GM12801 (cell line): ENCODE data around the gene MPG.

ENCODE experiments used
- CTCF ChIP-seq: IDR thresholded peaks from one replicate; pipeline ENCODE4 v1.5.1; 2011; ENCODE audit warnings: control low read depth; ENCODE audit not compliant: insufficient read length; ENCODE audit errors: extremely low read depth

The MPG gene

GRCh38 chr16:77807-78443 lies at the start of gene MPG:
MPG (plus strand) TSS chr16:78225; CDS start chr16:78310, 85 bp downstream.
- TF ChIP-seq CTCF, result no peak

GRCh38 chr16:33877-34647 lies 44.0 kb upstream of the MPG start:
- TF ChIP-seq CTCF, result no peak

- no peak for TF ChIP-seq CTCF
These were observed 43.4 kb upstream of the MPG start for GRCh38 chr16:34648-34987.

GRCh38 chr16:35011-35677 lies 42.9 kb upstream of the MPG start:
- TF ChIP-seq CTCF, result no peak

DNA sequence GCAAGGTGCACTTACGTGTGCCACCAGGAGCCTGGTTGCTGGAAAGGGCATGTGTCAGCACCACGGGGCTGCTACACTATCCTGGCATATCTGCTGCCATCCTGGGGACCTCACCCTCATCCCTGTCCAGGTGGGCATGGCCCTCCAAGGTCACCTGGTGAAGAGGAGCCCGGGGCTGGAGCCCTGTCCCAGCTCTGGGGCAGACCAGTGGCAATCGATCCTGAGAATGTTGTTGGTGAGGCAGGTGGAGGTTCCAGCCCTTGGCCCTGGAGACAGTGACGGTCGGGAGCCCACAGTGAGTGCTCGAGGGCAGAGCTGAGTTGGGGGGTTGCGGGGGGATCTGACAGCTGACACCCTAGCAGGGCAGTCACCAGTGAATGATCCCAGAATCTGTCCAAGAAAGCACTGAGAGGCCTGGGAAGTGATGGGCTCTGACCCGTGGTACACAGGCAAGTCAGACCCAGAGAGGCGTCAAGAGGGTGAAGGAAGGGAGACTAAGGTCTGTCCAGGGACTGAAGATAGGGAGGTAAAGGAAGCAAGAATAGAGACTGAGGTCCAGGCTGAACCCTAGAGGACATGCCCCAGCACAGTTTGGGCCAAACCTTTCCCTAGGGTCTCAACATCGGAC lies 42.2 kb upstream of the MPG start:
- TF ChIP-seq CTCF, result no peak

GRCh38 chr16:36336-36984 lies 41.6 kb upstream of the MPG start:
- TF ChIP-seq CTCF, result no peak

DNA sequence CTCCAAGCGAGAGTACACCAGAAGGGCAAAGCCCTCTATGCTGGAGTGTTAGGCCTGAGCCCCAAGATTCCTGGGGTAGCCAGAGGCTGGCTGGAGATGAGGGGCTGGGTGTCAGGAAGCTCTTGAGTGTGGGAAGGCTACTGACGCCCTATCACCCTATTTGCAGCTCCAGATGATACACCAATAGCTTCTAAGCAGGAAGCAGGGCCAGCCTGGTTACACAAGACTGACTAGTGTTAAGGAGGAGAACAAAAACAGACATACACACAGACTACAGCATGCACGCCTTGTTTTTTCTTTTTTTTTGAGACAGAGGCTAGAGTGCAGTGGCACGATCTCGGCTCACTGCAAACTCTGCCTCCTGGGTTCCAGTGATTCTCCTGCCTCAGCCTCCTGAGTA lies 40.5 kb upstream of the MPG start:
- TF ChIP-seq CTCF, result no peak
